Stomach (tissue), 9 donors: ENCODE data around the gene TAPT1. TPM values are rescaled to one million over a fixed set of nuclear protein-coding genes. Genes with fewer than 3 reads are reported as not detected.

Experiments used
- DNase-seq, 2 donors: peaks; one replicate each; pipeline versions ENCODE4 v3.0.0 to v3.0.0-alpha.2; 2013 to 2019
- H3K27ac ChIP-seq, 5 donors: fragments of 200-600 bp in 4 of 5; sonication (generic) in 4 of 5; one replicate each; pipeline ENCODE4 v1.5.1; 2013 to 2019; ENCODE audit warnings: mild to moderate bottlenecking in 1 of 5, moderate library complexity in 1 of 5
- H3K27me3 ChIP-seq, 3 donors: fragments of 200-600 bp; sonication (generic); one replicate each; pipeline ENCODE4 v1.5.1; 2017 to 2019; ENCODE audit warnings: mixed run types in 1 of 3
- H3K36me3 ChIP-seq, 4 donors: fragments of 200-600 bp; sonication (generic); 1 replicate in 3 of 4; 2 replicates in 1 of 4; pipeline ENCODE4 v1.5.1; 2016 to 2019
- H3K4me1 ChIP-seq, 4 donors: fragments of 200-600 bp; sonication (generic); one replicate each; pipeline ENCODE4 v1.5.1; 2016 to 2019
- H3K4me3 ChIP-seq, 4 donors: fragments of 200-600 bp; sonication (generic) in 3 of 4; one replicate each; pipeline ENCODE4 v1.5.1; 2016 to 2019; ENCODE audit warnings: mild to moderate bottlenecking in 1 of 4
- H3K9me3 ChIP-seq, 4 donors: fragments of 200-600 bp; sonication (generic); one replicate each; pipeline ENCODE4 v1.5.1; 2016 to 2019
- EP300 ChIP-seq: sonication (generic); formaldehyde crosslinking; IDR thresholded peaks from one replicate; pipeline ENCODE4 v1.6.1; 2017; ENCODE audit warnings: antibody characterized with exemption
- POLR2A ChIP-seq, 4 donors: fragments of 450-650 bp; IDR thresholded peaks; one replicate each; pipeline ENCODE4 v1.6.1; 2016; ENCODE audit warnings: antibody characterized with exemption in 4 of 4, control low read depth in 2 of 4, mild to moderate bottlenecking in 1 of 4, moderate library complexity in 1 of 4
- POLR2AphosphoS5 ChIP-seq, 3 donors: sonication (generic); formaldehyde crosslinking; IDR thresholded peaks; one replicate each; pipeline ENCODE4 v1.6.1; 2016; ENCODE audit warnings: antibody characterized with exemption in 3 of 3
- WGBS, 5 donors: extraction: QIAGEN DNeasy Blood & Tissue Kit in 3 of 5; methylation state at CpG; one replicate each; pipeline versions ENCODE4 v1.1.5 to v1.1.7; 2013 to 2018; 5-methylcytosine and 5-hydroxymethylcytosine counted together
- intact Hi-C: fragments of 100-400 bp; cut with DNase I; formaldehyde crosslinking; loops from one replicate; pipeline ENCODE4 v1.15.1; 2023; ENCODE audit warnings: low total_unique reads
- polyA plus RNA-seq, 3 donors: library from polyadenylated mRNA; stranded (reverse); fragments of 200-250 nt; gene quantifications; one replicate each; pipeline ENCODE4 v1.2.3, GENCODE V29; 2013
- total RNA-seq, 5 donors: library from RNA; depleted of rRNA; stranded (reverse); fragments of >200 nt; gene quantifications; one replicate each; pipeline versions ENCODE4 v1.1.0 to v1.2.3, GENCODE V29; 2014 to 2016
- TF ChIP-seq, protein P1 (sequence below), 7 experiments: fragments of 450-650 bp in 4 of 7; fragments of 200-600 bp in 3 of 7; sonication (generic) in 3 of 7; IDR thresholded peaks; one replicate each; pipeline ENCODE4 v1.5.1; 2016 to 2019; ENCODE audit warnings: antibody characterized with exemption in 7 of 7, control low read depth in 2 of 7, mild to moderate bottlenecking in 1 of 7
- donor health status: healthy with polysubstance abuse.
- donor health status: Bipolar disorder and iron deficiency.
- donor health status: healthy.

The TAPT1 gene
- total and polyA plus RNA-seq, 8 donors, result 5.9 to 97.8 (median 13.7) TPM

DNA sequence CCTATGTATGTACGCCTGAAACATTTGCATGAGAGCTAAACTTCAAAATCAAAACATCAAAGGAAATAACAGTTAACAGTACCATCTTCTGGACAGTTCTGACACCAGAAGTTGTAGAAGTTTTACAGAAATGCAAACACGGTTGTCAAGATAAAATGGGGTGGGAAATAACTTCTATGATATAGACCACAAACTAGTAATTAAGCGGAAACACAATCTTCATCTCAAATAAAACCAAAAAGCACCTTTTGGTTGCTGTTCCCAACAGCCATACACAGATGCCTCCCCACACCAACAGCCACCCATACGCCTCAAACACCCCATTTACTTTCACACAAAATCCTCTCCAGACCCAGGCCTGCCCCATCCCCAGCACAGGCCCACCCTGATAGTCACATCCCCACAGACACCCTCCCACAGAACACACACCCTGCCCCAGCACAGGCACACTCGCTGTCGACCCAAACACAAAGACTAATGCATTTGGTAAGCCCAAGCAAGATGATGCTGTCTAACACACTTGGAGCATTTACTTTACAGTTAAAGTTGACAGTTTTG is 64.3 kb downstream of the TAPT1 start:
- H3K4me1 ChIP-seq, result peaks cover 8 to 39% (median 20%) of the 10 kb centered on the region in 4 donors
- intact Hi-C loops, result no loop called here
- 67 to 73% (median 70%) methylated on average over 6 of the region's 6 CpGs for WGBS, 5 donors
- TF ChIP-seq, protein P1, sequence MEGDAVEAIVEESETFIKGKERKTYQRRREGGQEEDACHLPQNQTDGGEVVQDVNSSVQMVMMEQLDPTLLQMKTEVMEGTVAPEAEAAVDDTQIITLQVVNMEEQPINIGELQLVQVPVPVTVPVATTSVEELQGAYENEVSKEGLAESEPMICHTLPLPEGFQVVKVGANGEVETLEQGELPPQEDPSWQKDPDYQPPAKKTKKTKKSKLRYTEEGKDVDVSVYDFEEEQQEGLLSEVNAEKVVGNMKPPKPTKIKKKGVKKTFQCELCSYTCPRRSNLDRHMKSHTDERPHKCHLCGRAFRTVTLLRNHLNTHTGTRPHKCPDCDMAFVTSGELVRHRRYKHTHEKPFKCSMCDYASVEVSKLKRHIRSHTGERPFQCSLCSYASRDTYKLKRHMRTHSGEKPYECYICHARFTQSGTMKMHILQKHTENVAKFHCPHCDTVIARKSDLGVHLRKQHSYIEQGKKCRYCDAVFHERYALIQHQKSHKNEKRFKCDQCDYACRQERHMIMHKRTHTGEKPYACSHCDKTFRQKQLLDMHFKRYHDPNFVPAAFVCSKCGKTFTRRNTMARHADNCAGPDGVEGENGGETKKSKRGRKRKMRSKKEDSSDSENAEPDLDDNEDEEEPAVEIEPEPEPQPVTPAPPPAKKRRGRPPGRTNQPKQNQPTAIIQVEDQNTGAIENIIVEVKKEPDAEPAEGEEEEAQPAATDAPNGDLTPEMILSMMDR (IDR thresholded peaks at IDR 0.05), result no peak
- no peak for TF ChIP-seq POLR2A (IDR thresholded peaks at IDR 0.05)
- TF ChIP-seq EP300, result no peak
- TF ChIP-seq POLR2AphosphoS5 (IDR thresholded peaks at IDR 0.05), result no peak
- H3K27ac ChIP-seq, result no peak overlapping the region
- no peak overlapping the region for H3K4me3 ChIP-seq
- H3K27me3 ChIP-seq, result no peaks in the 10 kb centered on the region
- no peak for DNase-seq
- H3K36me3 ChIP-seq, result peaks cover 27 to 70% (median 58%) of the 10 kb centered on the region in 4 donors
- no peaks in the 10 kb centered on the region for H3K9me3 ChIP-seq

DNA sequence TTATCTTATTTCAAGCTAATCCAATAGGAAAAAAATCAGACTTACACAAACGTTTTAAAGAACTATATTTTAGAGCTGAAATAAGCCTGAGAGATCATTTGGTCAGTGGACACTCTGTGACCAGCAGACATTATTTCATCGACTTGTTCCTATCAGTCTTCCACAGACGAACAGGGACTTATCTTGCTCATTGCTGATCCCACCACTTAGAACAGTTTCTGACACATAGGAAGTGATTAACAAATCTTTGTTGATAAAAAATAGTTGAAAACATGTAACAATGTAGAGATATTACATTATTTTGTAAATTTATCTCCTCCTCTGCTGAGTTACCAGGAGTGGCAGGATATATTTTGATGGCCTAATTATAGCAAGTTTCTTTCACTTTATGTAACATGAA is 65.8 kb downstream of the TAPT1 start:
- 54 to 68% (median 66%) methylated on average over 3 of the region's 3 CpGs for WGBS, 5 donors
- intact Hi-C loops, result no loop called here
- Histone ChIP-seq H3K9me3 (no peaks in the 10 kb centered on the region), H3K27me3 (no peaks in the 10 kb centered on the region), H3K36me3 (peaks cover 15 to 55% (median 44%) of the 10 kb centered on the region in 4 donors), H3K4me3 (no peak overlapping the region), H3K4me1 (peaks cover 8 to 42% (median 25%) of the 10 kb centered on the region in 4 donors), H3K27ac (peak overlapping the region in 3 of 5 donors; percentile 53 to 75 (median 66))
- no peak for DNase-seq
- TF ChIP-seq POLR2A (IDR thresholded peaks at IDR 0.05) (no peak), EP300 (no peak), POLR2AphosphoS5 (IDR thresholded peaks at IDR 0.05) (no peak)
- TF ChIP-seq, protein P1 (IDR thresholded peaks at IDR 0.05), result no peak

DNA sequence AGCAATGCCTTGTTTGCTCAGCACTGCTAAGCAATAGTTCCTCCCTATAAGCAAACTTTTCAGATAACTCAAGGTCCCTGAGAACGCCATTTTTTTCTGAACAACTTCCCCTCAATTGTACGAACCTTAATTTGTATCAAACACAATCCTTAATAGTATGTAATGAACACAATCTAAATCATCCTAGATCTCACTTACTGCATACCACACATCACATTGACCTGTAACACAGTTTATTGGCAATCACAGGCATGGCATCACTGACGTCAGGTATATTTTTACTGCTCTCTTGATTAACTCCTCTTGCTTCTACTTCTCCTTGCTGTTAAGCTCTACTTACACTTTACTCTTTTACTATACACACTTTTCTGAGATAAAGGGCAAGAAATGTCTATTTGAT is 67.0 kb downstream of the TAPT1 start:
- Histone ChIP-seq H3K4me1 (peaks cover 8 to 44% (median 25%) of the 10 kb centered on the region in 4 donors), H3K36me3 (peaks cover 12 to 43% (median 32%) of the 10 kb centered on the region in 4 donors), H3K27ac (peak overlapping the region in 4 of 5 donors; percentile 53 to 75 (median 62)), H3K4me3 (no peak overlapping the region), H3K27me3 (no peaks in the 10 kb centered on the region), H3K9me3 (no peaks in the 10 kb centered on the region)
- TF ChIP-seq POLR2AphosphoS5 (IDR thresholded peaks at IDR 0.05), result peak in 1 of 3 donors; percentile 45
- TF ChIP-seq POLR2A (IDR thresholded peaks at IDR 0.05), result no peak
- intact Hi-C loops, result no loop called here
- 36 to 61% (median 50%) methylated on average over 3 of the region's 3 CpGs for WGBS, 5 donors
- peak in 1 of 2 donors; percentile 58 for DNase-seq

DNA sequence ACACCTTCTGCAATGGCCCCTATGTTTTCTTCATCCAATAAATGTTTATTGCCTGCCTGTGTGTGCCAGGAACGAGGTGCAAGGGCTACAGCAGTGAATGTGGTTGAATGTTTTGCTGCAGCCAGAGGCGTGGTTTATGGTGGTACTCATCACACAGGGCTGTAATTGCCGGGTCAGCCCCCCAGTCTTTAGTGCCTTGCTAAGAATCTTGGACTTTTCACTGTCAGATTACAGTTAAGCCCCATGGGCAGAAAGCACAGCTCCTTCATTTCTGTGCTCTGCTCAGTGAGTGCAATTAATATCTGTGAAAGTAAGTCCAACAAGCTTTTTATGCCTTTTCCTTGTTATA is 67.8 kb downstream of the TAPT1 start:
- TF ChIP-seq POLR2A (IDR thresholded peaks at IDR 0.05) (no peak), EP300 (no peak), POLR2AphosphoS5 (IDR thresholded peaks at IDR 0.05) (no peak)
- TF ChIP-seq, protein P1 (IDR thresholded peaks at IDR 0.05), result no peak
- DNase-seq, result peak in 1 of 2 donors; percentile 39
- H3K9me3 ChIP-seq, result no peaks in the 10 kb centered on the region
- H3K36me3 ChIP-seq, result peaks cover 8 to 35% (median 24%) of the 10 kb centered on the region in 4 donors
- H3K27me3 ChIP-seq, result no peaks in the 10 kb centered on the region
- H3K4me1 ChIP-seq, result peaks cover 8 to 44% (median 25%) of the 10 kb centered on the region in 4 donors
- peak overlapping the region in 4 of 5 donors; percentile 17 to 75 (median 66) for H3K27ac ChIP-seq
- 16 to 51% (median 30%) methylated on average over 3 of the region's 3 CpGs for WGBS, 5 donors
- H3K4me3 ChIP-seq, result no peak overlapping the region
- intact Hi-C loops, result no loop called here
